Endodermal cell (in vitro differentiated cells): Measurements from ENCODE around the gene SAMD9. TPM values are rescaled to one million over a fixed set of nuclear protein-coding genes. Genes with fewer than 3 reads are reported as not detected.
"Not testable (repeated sequence)": the region's sequence is repeated elsewhere in the genome, so short reads cannot be mapped to it uniquely, and the experiment has no call there.

Source experiments
- DNase-seq: peaks from one replicate; pipeline ENCODE4 v3.0.0-alpha.2; 2017
- H3K27ac ChIP-seq: 2 replicates; pipeline ENCODE4 v1.5.1; 2013; ENCODE audit warnings: mild to moderate bottlenecking, low read depth, low read length, moderate library complexity
- H3K27me3 ChIP-seq: 2 replicates; pipeline ENCODE4 v1.6.1; 2013; ENCODE audit warnings: mild to moderate bottlenecking, low read length, moderate library complexity; ENCODE audit not compliant: insufficient read depth, control insufficient read depth, poor library complexity, severe bottlenecking
- H3K36me3 ChIP-seq: 2 replicates; pipeline ENCODE4 v1.7.0; 2013; ENCODE audit warnings: mild to moderate bottlenecking, low read length, moderate library complexity; ENCODE audit not compliant: control insufficient read depth, insufficient read depth
- H3K4me1 ChIP-seq: one replicate; pipeline ENCODE4 v1.7.0; 2013; ENCODE audit warnings: low read length; ENCODE audit not compliant: control insufficient read depth, insufficient read depth
- H3K4me3 ChIP-seq: 2 replicates; pipeline ENCODE4 v1.5.1; 2013; ENCODE audit warnings: mild to moderate bottlenecking, low read length, moderate library complexity
- H3K9ac ChIP-seq: 2 replicates; pipeline ENCODE4 v1.6.1; 2013; ENCODE audit warnings: mild to moderate bottlenecking, low read length, moderate library complexity; ENCODE audit not compliant: poor library complexity, severe bottlenecking; ENCODE audit errors: extremely low read depth
- H3K9me3 ChIP-seq: 2 replicates; pipeline ENCODE4 v1.6.1; 2013; ENCODE audit warnings: mild to moderate bottlenecking, low read length, moderate library complexity; ENCODE audit not compliant: control insufficient read depth
- H3K27ac Mint-ChIP-seq: 2 replicates; pipeline ENCODE4 v1.8.0; 2020; ENCODE audit warnings: mixed read lengths
- H3K27me3 Mint-ChIP-seq: 2 replicates; pipeline ENCODE4 v1.8.0; 2021; ENCODE audit warnings: mild to moderate bottlenecking, mixed read lengths; ENCODE audit not compliant: insufficient read depth
- H3K36me3 Mint-ChIP-seq: 2 replicates; pipeline ENCODE4 v1.8.0; 2020; ENCODE audit warnings: low read depth, mixed read lengths
- H3K4me1 Mint-ChIP-seq: 2 replicates; pipeline ENCODE4 v1.8.0; 2020; ENCODE audit warnings: mixed read lengths
- H3K4me3 Mint-ChIP-seq: 2 replicates; pipeline ENCODE4 v1.8.0; 2020; ENCODE audit warnings: mild to moderate bottlenecking, moderate library complexity, mixed read lengths
- H3K9me3 Mint-ChIP-seq: 2 replicates; pipeline ENCODE4 v1.8.0; 2020; ENCODE audit warnings: mild to moderate bottlenecking, mixed read lengths
- CTCF ChIP-seq: fragments of 200-600 bp; sonication (generic); conservative IDR thresholded peaks from 2 replicates; pipeline ENCODE4 v1.5.0; 2021; ENCODE audit warnings: antibody characterized with exemption, mild to moderate bottlenecking
- WGBS, 2 experiments: methylation state at CpG; one replicate each; pipeline versions ENCODE4 v1.1.5 to v1.1.7; 2013; ENCODE audit warnings: missing lambda C conversion rate in 2 of 2, mixed read lengths in 1 of 2; ENCODE audit not compliant: insufficient coverage in 1 of 2, insufficient read length in 1 of 2; 5-methylcytosine and 5-hydroxymethylcytosine counted together
- total RNA-seq, 2 donors: library from RNA; stranded (reverse); fragmentation: NEBNext Ultra II Directional in 1 of 2; extraction: Animal tissue kit (Norgen Biotek cat#: 25700) in 1 of 2; gene quantifications; 2 replicates in 1 of 2; 3 replicates in 1 of 2; pipeline ENCODE4 v1.2.1, GENCODE V29; 2021

The SAMD9 gene
- total RNA-seq, 2 donors from 2014 or later: not detected

DNA sequence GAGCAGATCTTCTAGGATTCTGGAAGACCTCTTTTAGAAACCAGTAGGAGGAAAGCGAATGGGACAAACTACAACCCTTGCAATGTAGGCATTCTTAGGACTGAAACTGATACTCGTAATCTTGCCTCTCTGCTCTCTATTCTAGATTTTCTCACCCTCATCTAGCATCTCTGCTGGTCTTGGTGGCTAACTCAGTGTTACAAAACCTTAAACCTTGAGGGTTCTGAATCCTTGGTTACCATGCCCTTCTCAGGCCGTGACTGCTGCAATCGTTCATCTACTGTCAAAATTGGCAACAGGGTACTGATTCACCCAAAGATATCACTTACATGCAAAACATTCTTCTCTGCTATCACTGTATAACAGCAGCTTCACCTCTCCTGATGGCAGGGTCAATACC is 55.2 kb downstream of the SAMD9 start:
- Histone ChIP-seq H3K9me3 (no peaks in the 10 kb centered on the region), H3K36me3 (no peaks in the 10 kb centered on the region), H3K27me3 (no peaks in the 10 kb centered on the region), H3K4me1 (no peaks in the 10 kb centered on the region), H3K27ac (no peak overlapping the region), H3K4me3 (no peak overlapping the region), H3K9ac (no peak overlapping the region)
- Mint-ChIP-seq H3K36me3 (no peaks in the 10 kb centered on the region), H3K4me3 (no peak overlapping the region), H3K27me3 (peaks cover 8% of the 10 kb centered on the region), H3K27ac (no peak overlapping the region), H3K4me1 (no peaks in the 10 kb centered on the region), H3K9me3 (peaks cover 3% of the 10 kb centered on the region)
- DNase-seq: no peak
- no peak for TF ChIP-seq CTCF
- WGBS, 2 experiments: 90 to 95% methylated on average over 4 of the region's 4 CpGs

GRCh38 chr7:93060865-93061264 is 56.9 kb downstream of the SAMD9 start:
- Mint-ChIP-seq H3K4me1 (no peaks in the 10 kb centered on the region), H3K4me3 (no peak overlapping the region), H3K27me3 (peaks cover 8% of the 10 kb centered on the region), H3K27ac (no peak overlapping the region), H3K9me3 (peaks cover 3% of the 10 kb centered on the region), H3K36me3 (no peaks in the 10 kb centered on the region)
- DNase-seq: no peak
- Histone ChIP-seq H3K4me3 (no peak overlapping the region), H3K4me1 (no peaks in the 10 kb centered on the region), H3K36me3 (no peaks in the 10 kb centered on the region), H3K9ac (no peak overlapping the region), H3K9me3 (no peaks in the 10 kb centered on the region), H3K27ac (no peak overlapping the region), H3K27me3 (no peaks in the 10 kb centered on the region)
- no peak for TF ChIP-seq CTCF
- WGBS, 2 experiments: 95 to 100% methylated on average over 3 to 5 of the region's 5 CpGs

- Histone ChIP-seq H3K4me3 (no peak overlapping the region), H3K36me3 (no peaks in the 10 kb centered on the region), H3K27me3 (no peaks in the 10 kb centered on the region), H3K9me3 (no peaks in the 10 kb centered on the region), H3K27ac (no peak overlapping the region), H3K4me1 (no peaks in the 10 kb centered on the region), H3K9ac (no peak overlapping the region)
- Mint-ChIP-seq H3K9me3 (no peaks in the 10 kb centered on the region), H3K4me3 (no peak overlapping the region), H3K27me3 (peaks cover 8% of the 10 kb centered on the region), H3K36me3 (no peaks in the 10 kb centered on the region), H3K27ac (no peak overlapping the region), H3K4me1 (no peaks in the 10 kb centered on the region)
- 88 to 89% methylated on average over 4 to 6 of the region's 6 CpGs for WGBS, 2 experiments
- TF ChIP-seq CTCF: no peak
- DNase-seq: no peak
Measured at GRCh38 chr7:93060025-93060424, 57.8 kb downstream of the SAMD9 start.

GRCh38 chr7:93056621-93057020 is 61.2 kb downstream of the SAMD9 start:
- not testable (repeated sequence) for H3K4me3 Mint-ChIP-seq, H3K9me3 ChIP-seq, DNase-seq, H3K4me1 Mint-ChIP-seq, H3K4me1 ChIP-seq, H3K9ac ChIP-seq, H3K27me3 Mint-ChIP-seq, H3K27ac ChIP-seq, H3K36me3 Mint-ChIP-seq, H3K36me3 ChIP-seq, H3K9me3 Mint-ChIP-seq, H3K27ac Mint-ChIP-seq, H3K27me3 ChIP-seq, H3K4me3 ChIP-seq
- 91% methylated on average over 1 of the region's 1 CpG; no CpG with 5 or more reads in 1 of the 2 experiments for WGBS, 2 experiments
